H1 (cell line): Measurements from ENCODE around the gene ADGRF1. TPM values are rescaled to one million over a fixed set of nuclear protein-coding genes. Genes with fewer than 3 reads are reported as not detected.

Source experiments
- ATF2 ChIP-seq: IDR thresholded peaks from 2 replicates; pipeline ENCODE4 v1.6.1; 2012; ENCODE audit warnings: low read length, inconsistent platforms
- BACH1 ChIP-seq: IDR thresholded peaks from 2 replicates; pipeline ENCODE4 v1.6.1; 2012; ENCODE audit warnings: low read length, improper control_type of control experiment
- CBX5 ChIP-seq: fragments of 300-800, 300-1000 bp; sonication (generic); IDR thresholded peaks from 2 replicates; pipeline ENCODE4 v1.7.1; 2016; ENCODE audit warnings: antibody characterized with exemption, low read length, low read depth
- CREB1 ChIP-seq: IDR thresholded peaks from 2 replicates; pipeline ENCODE4 v1.6.1; 2012; ENCODE audit warnings: inconsistent platforms
- HDAC2 ChIP-seq, 2 experiments: fragments of 300-600 bp in 1 of 2; sonication (generic) in 1 of 2; IDR thresholded peaks; 2 replicates each; pipeline ENCODE4 v1.6.1; 2011 to 2012; ENCODE audit warnings: low read depth in 2 of 2, low read length in 2 of 2, mild to moderate bottlenecking in 2 of 2, moderate library complexity in 2 of 2, borderline replicate concordance in 1 of 2, inconsistent platforms in 1 of 2
- polyA plus RNA-seq, 7 experiments: library from polyadenylated mRNA; depleted of rRNA in 3 of 7; stranded (reverse) in 5 of 7; unstranded in 2 of 7; fragments of >200 nt in 5 of 7; fragments of 200-250 nt in 2 of 7; gene quantifications; 1 replicate in 5 of 7; 2 replicates in 1 of 7; 4 replicates in 1 of 7; pipeline versions ENCODE4 v1.2.1 to v1.2.3, GENCODE V29; 2011 to 2013; ENCODE audit warnings: missing spikeins in 2 of 7, mixed read lengths in 2 of 7
- total RNA-seq: library from RNA; stranded (reverse); fragmentation: NEBNext Ultra II Directional; extraction: Animal tissue kit (Norgen Biotek cat#: 25700); gene quantifications from 2 replicates; pipeline ENCODE4 v1.2.1, GENCODE V29; 2021

ADGRF1 gene
- total and polyA plus RNA-seq, 2 of the 8 experiments (the other 6 are each of a cell fraction or from before 2014, with no cell fraction given) = not detected

DNA sequence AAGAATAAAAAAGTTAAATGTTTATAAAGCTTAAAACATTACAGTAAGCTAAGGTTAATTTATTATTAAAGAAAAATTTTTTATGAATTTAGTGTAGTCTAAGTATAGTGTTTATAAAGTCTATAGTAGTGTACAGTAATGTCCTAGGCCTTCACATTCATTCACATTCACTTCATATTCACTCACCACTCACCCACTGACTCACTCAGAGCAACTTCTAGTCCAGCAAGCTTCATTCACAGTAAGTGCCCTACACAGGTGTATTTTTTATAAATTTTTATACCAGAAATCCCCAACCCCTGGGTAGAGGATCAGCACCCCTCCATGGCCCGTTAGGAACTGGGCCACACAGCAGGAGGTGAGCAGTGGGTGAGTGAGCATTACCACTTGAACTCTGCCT lies 24.3 kb upstream of the ADGRF1 start (continued):
- TF ChIP-seq ATF2 (no peak), HDAC2 (IDR thresholded peaks at IDR 0.05; ENCODE audit: borderline replicate concordance in 1 of 2, low read depth in 2 of 2, low read length in 2 of 2) (no peak), CBX5 (no peak), BACH1 (no peak), CREB1 (no peak)
